ENCODE measurements around the gene CDK5R1. TPM values are rescaled to one million over a fixed set of nuclear protein-coding genes. Genes with fewer than 3 reads are reported as not detected.

Gene CDK5R1
- total RNA-seq, 2 experiments from 2014 or later, result 9.7 to 9.9 TPM

DNA sequence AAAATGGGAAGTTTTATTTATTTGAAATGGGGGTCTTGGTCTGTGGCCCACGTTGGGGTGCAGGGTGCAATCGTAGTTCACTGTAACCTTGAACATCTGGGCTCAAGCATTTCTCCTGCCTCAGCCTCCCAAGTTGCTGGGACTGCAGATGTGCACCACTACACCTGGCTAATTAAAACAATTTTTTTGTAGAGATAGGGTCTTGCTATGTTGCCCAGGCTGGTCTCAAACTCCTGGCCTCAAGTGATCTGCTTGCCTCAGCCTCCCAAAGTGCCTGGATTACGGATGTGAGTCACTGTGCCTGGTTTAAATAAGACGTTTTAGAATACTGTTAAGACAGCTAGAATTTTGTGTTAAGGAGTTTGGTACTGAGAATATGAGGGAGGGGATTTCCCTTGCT, 26.7 kb upstream of the CDK5R1 start:
- H3K27ac Mint-ChIP-seq, result no peak overlapping the region
- H3K4me1 Mint-ChIP-seq, result peaks cover 32% of the 10 kb centered on the region

DNA sequence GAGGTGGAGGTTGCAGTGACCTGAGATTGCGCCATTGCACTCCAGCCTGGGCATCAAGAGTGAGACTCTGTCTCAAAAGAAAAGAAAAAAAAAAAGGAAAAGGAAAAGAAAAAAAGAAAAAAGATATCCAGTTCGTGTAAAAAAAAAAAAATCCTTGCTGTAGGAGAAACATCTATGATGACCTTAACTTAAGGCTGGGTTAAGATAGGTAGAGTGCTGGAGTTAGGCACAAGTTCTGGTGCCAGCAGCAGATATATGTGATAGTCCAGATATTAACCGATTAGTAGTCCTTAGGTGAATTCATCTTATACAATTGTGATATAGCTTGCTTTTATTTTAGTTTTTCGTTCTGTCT, 25.3 kb upstream of the CDK5R1 start:
- no peak overlapping the region for H3K4me3 Mint-ChIP-seq
- H3K4me1 Mint-ChIP-seq, result peaks cover 30% of the 10 kb centered on the region
- H3K36me3 Mint-ChIP-seq, result peaks cover 45% of the 10 kb centered on the region
- no peaks in the 10 kb centered on the region for H3K27me3 Mint-ChIP-seq
- no peak for DNase-seq
- H3K9me3 Mint-ChIP-seq, result no peaks in the 10 kb centered on the region
- no peak overlapping the region for H3K27ac Mint-ChIP-seq

More for the DNA sequence above, 26.7 kb upstream of the CDK5R1 start:
- Mint-ChIP-seq H3K36me3 (peaks cover 50% of the 10 kb centered on the region), H3K9me3 (no peaks in the 10 kb centered on the region), H3K4me3 (no peak overlapping the region), H3K27me3 (no peaks in the 10 kb centered on the region)
- DNase-seq, result no peak

DNA sequence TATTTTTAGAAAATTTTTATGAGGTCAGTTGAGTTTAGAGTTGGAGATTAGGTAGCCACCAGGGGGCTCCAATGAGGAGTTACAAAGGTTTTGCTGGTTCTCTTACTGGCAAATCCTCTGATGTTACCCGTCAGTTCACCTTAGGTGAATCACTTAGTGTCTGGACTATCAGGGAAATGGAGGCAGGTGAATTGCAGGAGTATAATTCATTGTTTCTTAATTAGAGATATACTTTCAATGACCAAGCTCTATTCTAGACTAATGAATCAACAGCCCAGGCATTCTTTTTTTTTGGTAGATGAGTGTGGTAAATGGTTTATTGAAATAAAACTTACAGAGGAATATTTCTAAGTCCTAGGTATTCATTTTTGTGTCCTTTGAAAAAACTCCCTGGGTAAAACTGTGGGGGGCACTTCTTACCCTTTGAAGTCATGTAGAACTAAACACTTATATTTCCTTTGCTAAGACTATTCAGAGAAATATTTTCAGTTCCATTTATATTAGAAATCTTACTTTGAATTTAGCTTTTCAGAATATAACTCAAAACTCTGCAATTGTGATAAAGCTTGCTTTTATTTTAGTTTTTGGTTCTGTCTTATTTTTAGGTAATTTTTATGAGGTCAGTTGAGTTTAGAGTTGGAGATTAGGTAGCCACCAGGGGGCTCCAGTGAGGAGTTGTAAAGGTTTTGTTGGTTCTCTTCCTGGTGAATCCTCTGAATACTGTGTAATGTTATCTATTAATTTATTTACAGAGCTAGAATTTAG, 24.8 kb upstream of the CDK5R1 start:
- no peak overlapping the region for H3K27ac Mint-ChIP-seq
- no peaks in the 10 kb centered on the region for H3K27me3 Mint-ChIP-seq
- no peaks in the 10 kb centered on the region for H3K9me3 Mint-ChIP-seq
- H3K4me3 Mint-ChIP-seq, result no peak overlapping the region
- DNase-seq, result peak; percentile 58
- peaks cover 30% of the 10 kb centered on the region for H3K4me1 Mint-ChIP-seq
- H3K36me3 Mint-ChIP-seq, result peaks cover 41% of the 10 kb centered on the region

DNA sequence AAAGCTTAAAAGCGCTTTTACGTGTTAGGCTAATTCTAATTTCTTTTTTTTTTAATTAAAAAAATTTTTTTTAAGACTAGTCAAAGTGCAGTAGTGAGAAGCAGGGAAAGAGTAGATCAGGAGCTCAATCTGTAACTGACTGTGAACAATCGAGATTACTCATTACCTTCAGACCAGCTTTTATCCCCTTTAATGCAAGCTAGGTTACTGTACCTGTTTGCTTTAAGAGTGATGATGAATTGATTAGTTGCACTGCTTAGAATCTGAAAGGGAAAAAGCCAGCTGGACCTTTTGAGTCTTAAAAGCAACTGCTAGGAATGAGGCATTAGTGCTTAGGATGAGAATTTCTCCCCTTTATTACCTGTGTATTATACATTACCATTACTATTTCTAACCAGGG, 23.5 kb upstream of the CDK5R1 start:
- H3K4me3 Mint-ChIP-seq, result no peak overlapping the region
- H3K4me1 Mint-ChIP-seq, result peaks cover 20% of the 10 kb centered on the region
- H3K36me3 Mint-ChIP-seq, result peaks cover 39% of the 10 kb centered on the region
- H3K9me3 Mint-ChIP-seq, result no peaks in the 10 kb centered on the region
- H3K27me3 Mint-ChIP-seq, result no peaks in the 10 kb centered on the region
- no peak overlapping the region for H3K27ac Mint-ChIP-seq
- no peak for DNase-seq

DNA sequence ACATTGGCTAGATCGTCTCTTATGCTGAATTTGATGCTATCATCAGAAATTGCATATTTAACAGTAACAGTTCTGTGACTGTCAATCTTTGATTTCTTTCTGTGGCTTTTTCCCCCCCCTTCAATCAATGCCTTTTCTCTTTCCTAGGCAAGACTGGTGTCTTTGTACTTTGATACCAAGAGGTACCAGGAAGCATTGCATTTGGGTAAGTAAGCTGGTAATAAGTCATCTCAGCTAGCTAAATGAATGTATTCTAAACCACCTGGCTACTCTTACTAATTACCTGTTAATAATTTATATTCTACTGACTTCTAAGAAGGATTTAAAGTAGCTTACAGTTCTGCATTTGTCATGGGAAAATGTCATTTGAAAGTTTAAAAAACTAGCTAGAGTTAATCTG, 22.4 kb upstream of the CDK5R1 start:
- H3K36me3 Mint-ChIP-seq, result peaks cover 36% of the 10 kb centered on the region
- no peaks in the 10 kb centered on the region for H3K9me3 Mint-ChIP-seq
- no peaks in the 10 kb centered on the region for H3K27me3 Mint-ChIP-seq
- no peak overlapping the region for H3K4me3 Mint-ChIP-seq
- DNase-seq, result no peak
- peaks cover 17% of the 10 kb centered on the region for H3K4me1 Mint-ChIP-seq
- H3K27ac Mint-ChIP-seq, result no peak overlapping the region

DNA sequence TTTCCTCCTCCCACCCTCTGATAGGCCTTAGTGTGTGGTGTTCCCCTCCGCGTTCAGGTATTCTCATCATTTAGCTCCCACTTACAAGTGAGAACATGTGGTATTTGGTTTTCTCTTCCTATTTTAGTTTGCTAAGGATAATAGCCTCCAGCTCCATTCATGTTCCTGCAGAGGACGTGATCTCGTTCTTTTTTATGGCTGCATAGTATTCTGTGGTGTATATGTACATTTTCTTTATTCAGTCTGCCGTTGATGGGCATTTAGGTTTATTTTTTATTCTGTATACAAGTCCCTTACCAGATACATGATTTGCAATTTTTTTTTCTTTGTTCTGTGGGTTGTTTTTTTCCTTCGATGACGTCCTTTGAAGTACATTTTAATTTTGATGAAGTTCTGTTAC, 18.8 kb upstream of the CDK5R1 start:
- no peak for DNase-seq
- Mint-ChIP-seq H3K4me3 (no peak overlapping the region), H3K9me3 (no peaks in the 10 kb centered on the region), H3K36me3 (peaks cover 36% of the 10 kb centered on the region), H3K27ac (no peak overlapping the region), H3K4me1 (no peaks in the 10 kb centered on the region), H3K27me3 (no peaks in the 10 kb centered on the region)

DNA sequence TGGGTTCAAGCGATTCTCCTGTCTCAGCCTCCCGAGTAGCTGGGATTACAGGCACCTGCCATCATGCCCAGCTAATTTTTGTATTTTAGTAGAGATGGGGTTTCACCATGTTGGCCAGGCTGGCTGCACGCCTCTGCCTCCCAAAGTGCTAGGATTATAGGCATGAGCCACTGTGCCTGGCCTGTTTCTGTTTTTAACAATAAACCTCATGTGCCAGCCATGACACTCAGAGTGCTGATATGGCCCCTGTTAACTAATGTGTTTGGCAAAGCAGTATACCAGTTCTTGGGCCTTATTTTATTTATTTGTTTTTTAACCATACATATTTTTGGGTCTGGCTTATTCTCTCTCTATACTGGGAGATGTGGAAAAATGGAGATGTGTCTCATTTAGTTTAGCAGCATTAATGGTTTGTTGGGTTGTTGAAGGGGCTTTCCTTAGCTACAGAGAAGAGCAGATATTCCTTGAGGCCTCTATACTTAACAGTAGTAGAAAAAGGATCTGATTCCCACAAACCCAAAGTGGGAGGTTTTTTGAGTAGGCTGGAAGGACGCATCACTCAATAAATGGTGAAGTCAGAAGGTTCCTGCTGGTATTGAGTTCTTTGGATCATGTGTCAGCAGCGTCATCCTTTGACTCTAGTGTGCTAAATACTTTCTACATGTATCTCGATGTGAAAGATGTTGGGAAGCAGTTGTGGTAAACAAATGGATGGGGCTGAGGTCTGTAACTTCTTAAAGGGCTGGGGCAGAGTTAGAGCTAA, 16.2 kb upstream of the CDK5R1 start:
- Mint-ChIP-seq H3K4me1 (no peaks in the 10 kb centered on the region), H3K27ac (no peak overlapping the region), H3K4me3 (no peak overlapping the region), H3K9me3 (no peaks in the 10 kb centered on the region), H3K27me3 (no peaks in the 10 kb centered on the region), H3K36me3 (peaks cover 46% of the 10 kb centered on the region)
- DNase-seq, result no peak

DNA sequence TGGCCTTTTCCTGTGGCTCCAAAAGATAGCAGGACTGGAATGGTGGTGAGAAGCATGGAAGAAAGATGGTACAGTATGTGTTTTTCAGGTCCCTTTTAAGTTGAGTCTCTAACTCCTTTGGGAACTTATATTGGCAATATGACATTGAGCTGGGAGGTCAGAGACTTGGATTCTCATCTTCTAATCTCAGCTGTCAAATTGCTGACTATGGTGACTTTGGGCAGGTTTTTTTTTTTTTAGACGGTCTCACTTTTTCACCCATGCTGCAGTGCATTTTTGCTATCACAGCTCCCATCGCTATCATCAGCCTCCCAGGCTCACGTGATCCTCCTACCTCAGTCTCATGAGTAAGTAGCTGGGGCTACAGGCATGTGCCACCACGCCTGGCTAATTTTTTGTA, 15.1 kb upstream of the CDK5R1 start:
- H3K4me3 Mint-ChIP-seq, result no peak overlapping the region
- no peaks in the 10 kb centered on the region for H3K4me1 Mint-ChIP-seq
- H3K27me3 Mint-ChIP-seq, result no peaks in the 10 kb centered on the region
- no peak for DNase-seq
- H3K27ac Mint-ChIP-seq, result no peak overlapping the region
- no peaks in the 10 kb centered on the region for H3K9me3 Mint-ChIP-seq
- H3K36me3 Mint-ChIP-seq, result peaks cover 46% of the 10 kb centered on the region

DNA sequence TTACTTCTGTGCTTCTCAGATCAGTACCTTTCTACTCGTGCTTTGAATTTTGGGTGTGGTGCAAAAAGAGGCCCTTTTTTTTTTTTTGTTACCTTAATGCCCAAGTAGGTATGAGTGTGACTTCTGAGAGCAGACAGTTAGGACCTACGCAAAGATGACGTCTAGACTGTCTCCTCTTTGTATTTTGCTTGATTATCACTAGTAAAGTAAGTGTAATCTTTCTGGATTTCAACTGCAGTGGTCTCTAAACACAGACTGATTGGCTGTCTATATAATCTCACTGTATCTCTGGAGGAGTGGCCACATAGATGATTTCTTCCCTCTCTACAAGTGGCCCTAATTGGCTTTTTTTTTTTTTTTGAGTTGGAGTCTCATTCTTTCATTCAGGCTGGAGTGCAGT, 11.5 kb upstream of the CDK5R1 start:
- Mint-ChIP-seq H3K9me3 (no peaks in the 10 kb centered on the region), H3K27me3 (no peaks in the 10 kb centered on the region), H3K36me3 (peaks cover 37% of the 10 kb centered on the region), H3K4me3 (no peak overlapping the region), H3K27ac (no peak overlapping the region), H3K4me1 (no peaks in the 10 kb centered on the region)
- no peak for DNase-seq

DNA sequence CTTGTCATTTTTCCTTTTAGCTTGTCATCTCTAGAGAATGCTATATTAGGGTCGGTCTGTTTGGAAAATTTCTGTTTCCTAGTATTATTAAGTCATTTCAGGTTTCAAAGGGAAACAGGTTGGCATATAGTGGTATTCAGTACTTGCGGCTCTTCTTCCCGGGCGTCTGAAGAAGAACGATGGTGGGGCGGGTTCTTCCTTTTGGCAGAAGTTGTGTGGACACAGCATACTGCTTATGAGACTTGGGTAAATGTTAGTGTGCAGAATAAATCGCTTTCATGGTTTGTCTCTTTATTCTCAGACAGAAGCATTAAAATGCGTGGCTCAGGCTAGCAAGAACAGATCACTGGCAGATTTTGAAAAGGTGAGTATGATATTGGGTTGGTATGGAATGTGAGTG, 9.6 kb upstream of the CDK5R1 start:
- Mint-ChIP-seq H3K27me3 (no peaks in the 10 kb centered on the region), H3K9me3 (no peaks in the 10 kb centered on the region), H3K4me3 (no peak overlapping the region), H3K36me3 (peaks cover 25% of the 10 kb centered on the region), H3K27ac (no peak overlapping the region), H3K4me1 (peaks cover under 1% of the 10 kb centered on the region)
- DNase-seq, result no peak

DNA sequence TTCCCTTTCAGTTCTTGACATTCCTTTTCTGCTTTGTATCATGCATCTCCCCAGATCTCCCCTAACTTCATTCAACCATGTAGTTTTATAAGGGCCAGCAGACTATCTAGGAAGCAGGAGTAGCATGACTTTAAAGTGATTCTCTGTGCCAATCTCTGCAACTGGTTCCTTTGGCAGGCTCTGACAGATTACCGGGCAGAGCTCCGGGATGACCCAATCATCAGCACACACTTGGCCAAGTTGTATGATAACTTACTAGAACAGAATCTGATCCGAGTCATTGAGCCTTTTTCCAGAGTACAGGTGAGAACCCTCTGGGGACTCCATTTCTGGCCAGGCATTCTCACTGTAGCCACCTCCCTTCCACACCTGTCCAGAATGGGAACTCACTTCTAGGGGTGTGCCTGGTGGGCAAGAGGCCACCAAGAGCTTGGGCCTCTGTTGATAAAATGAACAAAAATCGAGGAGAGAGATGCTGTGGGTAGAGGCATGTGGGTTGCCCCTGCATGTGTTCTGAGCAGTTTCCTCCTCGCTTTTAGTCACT, 7.6 kb upstream of the CDK5R1 start:
- H3K27ac Mint-ChIP-seq, result peak overlapping the region; percentile 44
- H3K4me3 Mint-ChIP-seq, result no peak overlapping the region
- H3K4me1 Mint-ChIP-seq, result peaks cover 9% of the 10 kb centered on the region
- no peaks in the 10 kb centered on the region for H3K27me3 Mint-ChIP-seq
- H3K36me3 Mint-ChIP-seq, result peaks cover 19% of the 10 kb centered on the region
- no peak for DNase-seq
- no peaks in the 10 kb centered on the region for H3K9me3 Mint-ChIP-seq

DNA sequence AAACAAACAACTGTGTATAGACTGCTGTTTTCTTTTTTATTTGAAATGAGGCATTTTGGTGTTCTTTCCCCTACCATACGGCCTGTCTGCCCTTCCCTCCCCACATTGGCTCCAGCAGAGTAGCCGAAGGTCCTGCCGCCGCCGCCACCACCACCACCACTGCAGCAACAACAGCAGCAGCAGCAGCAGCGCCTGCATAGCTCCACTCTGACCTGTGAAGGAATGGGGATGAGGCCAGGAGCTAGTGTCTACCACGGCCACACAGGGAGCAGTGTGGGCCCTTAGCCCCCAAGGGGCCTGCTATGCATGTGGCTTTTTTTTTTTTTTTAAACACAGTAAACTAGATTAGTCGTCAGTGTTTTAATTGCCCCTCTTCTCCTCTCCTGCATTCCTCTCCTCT, 5.6 kb upstream of the CDK5R1 start:
- no peak for DNase-seq
- Mint-ChIP-seq H3K27ac (no peak overlapping the region), H3K27me3 (no peaks in the 10 kb centered on the region), H3K4me1 (peaks cover 13% of the 10 kb centered on the region), H3K4me3 (no peak overlapping the region), H3K9me3 (no peaks in the 10 kb centered on the region), H3K36me3 (peaks cover 13% of the 10 kb centered on the region)

DNA sequence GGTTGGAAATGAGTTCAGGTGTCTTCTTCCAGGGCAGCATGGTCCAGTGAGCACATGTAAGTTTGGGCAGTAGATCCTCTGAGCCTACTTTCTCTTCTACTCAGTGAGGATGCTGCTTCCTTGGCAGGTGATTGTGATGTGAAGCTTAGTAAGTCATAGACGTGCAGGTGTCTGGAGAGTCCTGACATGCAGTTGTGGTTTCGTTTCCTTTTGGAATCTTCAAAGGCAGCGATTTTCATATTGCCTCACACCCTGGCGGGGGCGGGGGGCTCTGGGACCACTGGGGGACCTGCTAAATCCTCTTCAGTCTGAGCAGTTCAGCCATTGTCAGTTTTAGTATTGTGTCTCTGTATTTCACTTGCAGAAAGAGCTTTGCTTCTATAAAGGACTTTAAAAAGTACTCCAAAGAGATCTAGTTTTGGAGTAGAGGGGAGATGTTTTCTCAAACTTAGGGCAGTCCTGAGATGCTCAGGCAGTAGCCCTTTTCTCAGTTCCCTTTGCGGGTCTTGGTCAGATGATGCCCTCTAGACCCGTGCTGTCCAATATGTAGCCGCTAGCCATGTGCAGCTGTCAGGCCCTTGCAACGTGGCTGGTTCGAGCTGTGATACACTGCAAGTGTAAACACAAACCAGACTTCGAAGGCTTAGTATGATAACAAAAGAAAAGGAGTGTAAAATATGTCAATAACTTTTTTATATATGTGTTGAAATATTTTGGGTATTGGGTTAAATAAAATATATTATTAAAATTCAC, 4.0 kb upstream of the CDK5R1 start:
- Mint-ChIP-seq H3K27me3 (no peaks in the 10 kb centered on the region), H3K4me3 (no peak overlapping the region), H3K27ac (peak overlapping the region; percentile 67), H3K36me3 (peaks cover 13% of the 10 kb centered on the region), H3K9me3 (no peaks in the 10 kb centered on the region), H3K4me1 (peaks cover 16% of the 10 kb centered on the region)
- DNase-seq, result no peak

DNA sequence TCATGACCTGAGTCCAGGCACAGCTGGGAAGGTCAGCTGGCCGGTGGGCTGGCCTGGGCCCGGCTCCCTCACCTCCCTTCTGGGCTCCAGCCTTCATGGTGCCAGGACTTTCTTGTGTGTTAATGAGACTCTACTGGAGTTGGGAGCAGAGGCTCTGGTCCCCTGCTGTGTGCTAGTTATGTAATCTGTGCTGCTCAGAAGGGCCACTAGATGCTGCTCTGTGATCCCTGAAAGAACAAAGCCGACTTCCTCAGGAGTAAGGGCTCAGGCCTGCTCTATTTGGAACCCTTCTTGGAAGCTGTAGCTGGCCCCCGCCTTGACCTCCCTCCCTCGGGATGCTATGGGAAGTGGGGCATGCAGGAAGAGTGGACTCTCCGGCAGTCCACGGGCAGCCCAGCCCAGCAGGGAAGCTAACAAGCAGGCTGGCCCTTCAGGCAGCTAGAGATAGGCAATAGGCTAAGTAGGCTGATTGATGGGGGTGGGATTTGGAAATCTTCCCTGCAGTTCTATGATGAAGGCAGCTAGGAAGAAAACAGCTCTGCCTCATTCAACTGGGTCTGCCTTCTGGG, 3.3 kb upstream of the CDK5R1 start:
- no peaks in the 10 kb centered on the region for H3K9me3 Mint-ChIP-seq
- no peak overlapping the region for H3K4me3 Mint-ChIP-seq
- H3K36me3 Mint-ChIP-seq, result peaks cover 20% of the 10 kb centered on the region
- no peaks in the 10 kb centered on the region for H3K27me3 Mint-ChIP-seq
- H3K4me1 Mint-ChIP-seq, result peaks cover 22% of the 10 kb centered on the region
- DNase-seq, result no peak
- peak overlapping the region; percentile 42 for H3K27ac Mint-ChIP-seq

DNA sequence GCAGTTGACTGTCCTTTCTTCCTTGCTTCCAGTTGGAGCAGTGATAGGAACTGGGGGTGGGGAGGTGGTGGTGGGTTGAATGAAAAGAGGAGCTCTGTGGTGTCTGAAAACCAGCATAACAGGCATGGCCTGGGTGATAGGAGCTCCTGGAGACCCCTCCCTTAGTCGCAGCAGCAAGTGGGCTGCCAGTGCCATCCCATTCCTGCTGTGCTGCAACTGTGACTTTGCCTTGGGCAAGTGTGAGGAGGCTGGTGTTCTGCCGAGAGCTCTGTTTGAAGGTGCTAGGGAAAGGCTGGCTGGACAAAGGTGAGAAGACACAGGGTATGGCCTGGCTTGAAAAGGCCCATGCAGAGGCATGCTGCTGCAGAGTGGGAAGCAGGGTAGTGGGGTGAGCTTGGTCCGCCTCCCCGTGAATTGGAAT, 2.7 kb upstream of the CDK5R1 start:
- Mint-ChIP-seq H3K36me3 (peaks cover 25% of the 10 kb centered on the region), H3K4me1 (peaks cover 26% of the 10 kb centered on the region), H3K4me3 (no peak overlapping the region), H3K27me3 (no peaks in the 10 kb centered on the region), H3K27ac (peak overlapping the region; percentile 42), H3K9me3 (no peaks in the 10 kb centered on the region)
- DNase-seq, result no peak

Measured in activated naive CD8-positive, alpha-beta T cell treated with anti-CD3 and anti-CD28 coated beads for 36 hours (primary cell).